ENCODE data around the gene DAAM1. TPM values are rescaled to one million over a fixed set of nuclear protein-coding genes. Genes with fewer than 3 reads are reported as not detected.

Gene DAAM1
- polyA plus RNA-seq, 2 of the 4 experiments (the other 2 are of a cell fraction) = 6.8 to 10.8 TPM

GRCh38 chr14:59284059-59284458 lies 95.6 kb downstream of the DAAM1 start:
- POLR2A ChIA-PET = no interaction called here
- Histone ChIP-seq H3K9me3 (peaks cover 5% of the 10 kb centered on the region; the same call in 2 of the 3 replicates), H3K4me3 (no peak overlapping the region), H3K4me1 (peaks cover 38% of the 10 kb centered on the region), H3K4me2 (no peak overlapping the region), H3K27ac (peak overlapping the region in 1 of 2 experiments; percentile 23; a peak in 2 of 6 replicates)
- DNase-seq (ENCODE audit: low read depth in 1 of 2, low spot score in 1 of 2) (no peak), FAIRE-seq (no peak), ATAC-seq (no peak)
- WGBS (ENCODE audit: missing lambda C conversion rate) = 74% methylated on average over 1 of the region's 1 CpG
- TF ChIP-seq, protein P1, sequence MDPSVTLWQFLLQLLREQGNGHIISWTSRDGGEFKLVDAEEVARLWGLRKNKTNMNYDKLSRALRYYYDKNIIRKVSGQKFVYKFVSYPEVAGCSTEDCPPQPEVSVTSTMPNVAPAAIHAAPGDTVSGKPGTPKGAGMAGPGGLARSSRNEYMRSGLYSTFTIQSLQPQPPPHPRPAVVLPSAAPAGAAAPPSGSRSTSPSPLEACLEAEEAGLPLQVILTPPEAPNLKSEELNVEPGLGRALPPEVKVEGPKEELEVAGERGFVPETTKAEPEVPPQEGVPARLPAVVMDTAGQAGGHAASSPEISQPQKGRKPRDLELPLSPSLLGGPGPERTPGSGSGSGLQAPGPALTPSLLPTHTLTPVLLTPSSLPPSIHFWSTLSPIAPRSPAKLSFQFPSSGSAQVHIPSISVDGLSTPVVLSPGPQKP (IDR thresholded peaks at IDR 0.05; ENCODE audit: low read depth, low read length) = no peak
- no peak for TF ChIP-seq ZNF302 (CRISPR knock-in tag; IDR thresholded peaks at IDR 0.05)
- TF ChIP-seq, protein P2, sequence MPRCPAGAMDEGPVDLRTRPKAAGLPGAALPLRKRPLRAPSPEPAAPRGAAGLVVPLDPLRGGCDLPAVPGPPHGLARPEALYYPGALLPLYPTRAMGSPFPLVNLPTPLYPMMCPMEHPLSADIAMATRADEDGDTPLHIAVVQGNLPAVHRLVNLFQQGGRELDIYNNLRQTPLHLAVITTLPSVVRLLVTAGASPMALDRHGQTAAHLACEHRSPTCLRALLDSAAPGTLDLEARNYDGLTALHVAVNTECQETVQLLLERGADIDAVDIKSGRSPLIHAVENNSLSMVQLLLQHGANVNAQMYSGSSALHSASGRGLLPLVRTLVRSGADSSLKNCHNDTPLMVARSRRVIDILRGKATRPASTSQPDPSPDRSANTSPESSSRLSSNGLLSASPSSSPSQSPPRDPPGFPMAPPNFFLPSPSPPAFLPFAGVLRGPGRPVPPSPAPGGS (IDR thresholded peaks at IDR 0.05) = no peak
- no peak for TF ChIP-seq RFX5 (IDR thresholded peaks at IDR 0.05)
- no peak for TF ChIP-seq RAD21 (conservative IDR thresholded peaks at IDR 0.05 in 1 of 2, IDR thresholded peaks at IDR 0.05 in 1 of 2)
- TF ChIP-seq, protein P3, sequence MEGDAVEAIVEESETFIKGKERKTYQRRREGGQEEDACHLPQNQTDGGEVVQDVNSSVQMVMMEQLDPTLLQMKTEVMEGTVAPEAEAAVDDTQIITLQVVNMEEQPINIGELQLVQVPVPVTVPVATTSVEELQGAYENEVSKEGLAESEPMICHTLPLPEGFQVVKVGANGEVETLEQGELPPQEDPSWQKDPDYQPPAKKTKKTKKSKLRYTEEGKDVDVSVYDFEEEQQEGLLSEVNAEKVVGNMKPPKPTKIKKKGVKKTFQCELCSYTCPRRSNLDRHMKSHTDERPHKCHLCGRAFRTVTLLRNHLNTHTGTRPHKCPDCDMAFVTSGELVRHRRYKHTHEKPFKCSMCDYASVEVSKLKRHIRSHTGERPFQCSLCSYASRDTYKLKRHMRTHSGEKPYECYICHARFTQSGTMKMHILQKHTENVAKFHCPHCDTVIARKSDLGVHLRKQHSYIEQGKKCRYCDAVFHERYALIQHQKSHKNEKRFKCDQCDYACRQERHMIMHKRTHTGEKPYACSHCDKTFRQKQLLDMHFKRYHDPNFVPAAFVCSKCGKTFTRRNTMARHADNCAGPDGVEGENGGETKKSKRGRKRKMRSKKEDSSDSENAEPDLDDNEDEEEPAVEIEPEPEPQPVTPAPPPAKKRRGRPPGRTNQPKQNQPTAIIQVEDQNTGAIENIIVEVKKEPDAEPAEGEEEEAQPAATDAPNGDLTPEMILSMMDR (IDR thresholded peaks at IDR 0.05) = no peak
- TF ChIP-seq SMC3 (IDR thresholded peaks at IDR 0.05) = no peak
- TF ChIP-seq RNF2 (IDR thresholded peaks at IDR 0.05; ENCODE audit: borderline replicate concordance, low read depth) = no peak
- TF ChIP-seq FOSB (CRISPR knock-in tag; IDR thresholded peaks at IDR 0.05) = no peak
- TF ChIP-seq, protein P4, sequence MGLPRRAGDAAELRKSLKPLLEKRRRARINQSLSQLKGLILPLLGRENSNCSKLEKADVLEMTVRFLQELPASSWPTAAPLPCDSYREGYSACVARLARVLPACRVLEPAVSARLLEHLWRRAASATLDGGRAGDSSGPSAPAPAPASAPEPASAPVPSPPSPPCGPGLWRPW (IDR thresholded peaks at IDR 0.05) = no peak
- no peak for TF ChIP-seq HOXA7 (CRISPR knock-in tag; IDR thresholded peaks at IDR 0.05)
- no peak for TF ChIP-seq FOXS1 (CRISPR knock-in tag; IDR thresholded peaks at IDR 0.05)
- TF ChIP-seq PHF8 (IDR thresholded peaks at IDR 0.05; ENCODE audit: borderline replicate concordance, low read depth) = no peak
- no peak for TF ChIP-seq ATOH8 (CRISPR knock-in tag; IDR thresholded peaks at IDR 0.05; ENCODE audit: low read depth)
- no peak for TF ChIP-seq MAFK (IDR thresholded peaks at IDR 0.05; ENCODE audit: partially characterized antibody)
- no peak for TF ChIP-seq ZSCAN20 (CRISPR knock-in tag; IDR thresholded peaks at IDR 0.05)
- TF ChIP-seq TFCP2L1 (CRISPR knock-in tag; IDR thresholded peaks at IDR 0.05) = no peak
- CTCF ChIA-PET = no interaction called here

DNA sequence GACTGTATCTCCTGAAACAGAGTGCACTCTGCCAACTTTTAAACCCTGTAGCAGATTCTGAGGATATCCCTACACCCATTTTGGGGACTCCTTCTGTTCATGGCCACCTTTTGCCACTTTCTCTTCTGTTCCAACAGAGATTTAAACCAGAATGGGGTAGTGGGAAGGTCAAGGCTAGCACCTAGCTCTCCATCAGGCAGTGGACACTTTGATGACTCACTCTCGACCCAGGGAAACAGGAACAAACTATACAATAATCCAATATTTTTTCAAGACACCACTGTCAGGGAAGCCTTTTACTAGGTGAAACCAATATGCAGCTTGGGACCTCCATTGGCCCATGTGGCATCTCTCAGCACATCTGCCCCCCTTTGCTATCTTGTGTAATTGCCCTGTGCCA lies 103.6 kb downstream of the DAAM1 start:
- no peaks in the 10 kb centered on the region for H3K9me3 ChIP-seq
- ATAC-seq (no peak), FAIRE-seq (no peak), DNase-seq (ENCODE audit: low read depth in 1 of 2, low spot score in 1 of 2) (no peak)
- ChIA-PET CTCF (no interaction called here), POLR2A (interaction anchor here (0.7 kb wide), 1 partner anchor 396 kb away, joined by 3 read pairs; no protein-coding TSS in a partner anchor)
- H3K4me3 ChIP-seq = no peak overlapping the region
- TF ChIP-seq MAFK (IDR thresholded peaks at IDR 0.05; ENCODE audit: partially characterized antibody) (no peak), FOSB (CRISPR knock-in tag; IDR thresholded peaks at IDR 0.05) (no peak), ZNF302 (CRISPR knock-in tag; IDR thresholded peaks at IDR 0.05) (no peak), NFE2L2 (conservative IDR thresholded peaks at IDR 0.05; ENCODE audit: low read length) (no peak), MYC (IDR thresholded peaks at IDR 0.05; ENCODE audit: borderline replicate concordance, low read length) (no peak), POLR2AphosphoS2 (conservative IDR thresholded peaks at IDR 0.05; ENCODE audit: low read length) (no peak)
- TF ChIP-seq, protein P2 (IDR thresholded peaks at IDR 0.05) = no peak
- TF ChIP-seq, protein P1 (IDR thresholded peaks at IDR 0.05; ENCODE audit: low read depth, low read length) = no peak
- H3K4me1 ChIP-seq = no peaks in the 10 kb centered on the region
- no peak overlapping the region for H3K4me2 ChIP-seq
- WGBS (ENCODE audit: missing lambda C conversion rate) = 46% methylated on average over 1 of the region's 1 CpG
- no peak overlapping the region for H3K27ac ChIP-seq

All from A549 (cell line).